ENCODE data around the gene U2AF2. TPM values are rescaled to one million over a fixed set of nuclear protein-coding genes. Genes with fewer than 3 reads are reported as not detected.

U2AF2 gene
- total and polyA plus RNA-seq, 9 of the 15 experiments (the other 6 are each of a cell fraction or from before 2014, with no cell fraction given), result 3.0 to 331 (median 157) TPM

DNA sequence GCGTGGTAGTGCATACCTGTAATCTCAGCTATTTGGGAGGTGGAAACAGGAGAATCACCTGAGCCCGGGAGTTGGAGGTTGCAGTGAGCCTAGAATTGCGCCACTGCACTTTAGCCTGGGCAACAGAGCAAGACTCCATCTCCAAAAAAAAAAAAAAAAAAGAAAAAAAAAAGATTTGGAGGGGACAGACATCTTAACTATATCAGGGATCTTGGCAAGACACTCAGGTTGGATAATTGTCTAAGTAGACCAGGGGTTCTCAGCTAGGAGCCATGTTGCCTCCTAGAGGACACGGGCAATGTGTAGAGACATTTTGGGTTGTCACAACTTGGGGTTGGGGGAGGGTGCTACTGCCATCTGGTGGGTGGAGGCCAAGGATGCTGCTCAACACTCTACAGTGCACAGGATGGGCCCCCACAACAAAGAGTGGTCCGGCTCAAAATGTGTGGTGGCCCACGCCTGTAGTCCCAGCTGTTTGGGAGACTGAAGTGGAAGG, 15.9 kb upstream of the U2AF2 start (continued):
- TF ChIP-seq RAD21 (CRISPR knock-in tag; conservative IDR thresholded peaks at IDR 0.05 in 1 of 2, IDR thresholded peaks at IDR 0.05 in 1 of 2) (peak in 1 of 2 experiments; percentile 23; a peak in 2 of 4 replicates), TRIM24 (IDR thresholded peaks at IDR 0.05) (0 out of 4 replicates have a peak, but pooled peaks of 1 of the 2 experiments have one; percentile 9), EP300 (IDR thresholded peaks at IDR 0.05; ENCODE audit: low read length) (0 out of 2 replicates have a peak, but pooled peaks have one; percentile 26), YY1 (IDR thresholded peaks at IDR 0.05; ENCODE audit: borderline replicate concordance in 1 of 3, control insufficient read depth in 1 of 3, extremely low read depth in 1 of 3, insufficient read depth in 3 of 3, insufficient read length in 1 of 3, insufficient replicate concordance in 2 of 3, low read depth in 1 of 3, low read length in 2 of 3) (peak in 2 of 3 experiments; percentile 61 to 82), ZNF644 (tag; IDR thresholded peaks at IDR 0.05; ENCODE audit: low read depth) (0 out of 2 replicates have a peak, but pooled peaks have one; percentile 33), U2AF2 (optimal IDR thresholded peaks at IDR 0.05; ENCODE audit: low read depth, low read length) (no peak), RB1 (IDR thresholded peaks at IDR 0.05; ENCODE audit: low read depth) (no peak), ERF (CRISPR knock-in tag; IDR thresholded peaks at IDR 0.05) (0 out of 2 replicates have a peak, but pooled peaks have one; percentile 50), MAFG (tag; conservative IDR thresholded peaks at IDR 0.05) (no peak)
- TF ChIP-seq, protein P1, sequence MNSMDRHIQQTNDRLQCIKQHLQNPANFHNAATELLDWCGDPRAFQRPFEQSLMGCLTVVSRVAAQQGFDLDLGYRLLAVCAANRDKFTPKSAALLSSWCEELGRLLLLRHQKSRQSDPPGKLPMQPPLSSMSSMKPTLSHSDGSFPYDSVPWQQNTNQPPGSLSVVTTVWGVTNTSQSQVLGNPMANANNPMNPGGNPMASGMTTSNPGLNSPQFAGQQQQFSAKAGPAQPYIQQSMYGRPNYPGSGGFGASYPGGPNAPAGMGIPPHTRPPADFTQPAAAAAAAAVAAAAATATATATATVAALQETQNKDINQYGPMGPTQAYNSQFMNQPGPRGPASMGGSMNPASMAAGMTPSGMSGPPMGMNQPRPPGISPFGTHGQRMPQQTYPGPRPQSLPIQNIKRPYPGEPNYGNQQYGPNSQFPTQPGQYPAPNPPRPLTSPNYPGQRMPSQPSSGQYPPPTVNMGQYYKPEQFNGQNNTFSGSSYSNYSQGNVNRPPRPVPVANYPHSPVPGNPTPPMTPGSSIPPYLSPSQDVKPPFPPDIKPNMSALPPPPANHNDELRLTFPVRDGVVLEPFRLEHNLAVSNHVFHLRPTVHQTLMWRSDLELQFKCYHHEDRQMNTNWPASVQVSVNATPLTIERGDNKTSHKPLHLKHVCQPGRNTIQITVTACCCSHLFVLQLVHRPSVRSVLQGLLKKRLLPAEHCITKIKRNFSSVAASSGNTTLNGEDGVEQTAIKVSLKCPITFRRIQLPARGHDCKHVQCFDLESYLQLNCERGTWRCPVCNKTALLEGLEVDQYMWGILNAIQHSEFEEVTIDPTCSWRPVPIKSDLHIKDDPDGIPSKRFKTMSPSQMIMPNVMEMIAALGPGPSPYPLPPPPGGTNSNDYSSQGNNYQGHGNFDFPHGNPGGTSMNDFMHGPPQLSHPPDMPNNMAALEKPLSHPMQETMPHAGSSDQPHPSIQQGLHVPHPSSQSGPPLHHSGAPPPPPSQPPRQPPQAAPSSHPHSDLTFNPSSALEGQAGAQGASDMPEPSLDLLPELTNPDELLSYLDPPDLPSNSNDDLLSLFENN (IDR thresholded peaks at IDR 0.05; ENCODE audit: low read depth in 2 of 2, low read length in 2 of 2), result 0 out of 4 replicates have a peak, but pooled peaks of 1 of the 2 experiments have one; percentile 32
- TF ChIP-seq, protein P2, sequence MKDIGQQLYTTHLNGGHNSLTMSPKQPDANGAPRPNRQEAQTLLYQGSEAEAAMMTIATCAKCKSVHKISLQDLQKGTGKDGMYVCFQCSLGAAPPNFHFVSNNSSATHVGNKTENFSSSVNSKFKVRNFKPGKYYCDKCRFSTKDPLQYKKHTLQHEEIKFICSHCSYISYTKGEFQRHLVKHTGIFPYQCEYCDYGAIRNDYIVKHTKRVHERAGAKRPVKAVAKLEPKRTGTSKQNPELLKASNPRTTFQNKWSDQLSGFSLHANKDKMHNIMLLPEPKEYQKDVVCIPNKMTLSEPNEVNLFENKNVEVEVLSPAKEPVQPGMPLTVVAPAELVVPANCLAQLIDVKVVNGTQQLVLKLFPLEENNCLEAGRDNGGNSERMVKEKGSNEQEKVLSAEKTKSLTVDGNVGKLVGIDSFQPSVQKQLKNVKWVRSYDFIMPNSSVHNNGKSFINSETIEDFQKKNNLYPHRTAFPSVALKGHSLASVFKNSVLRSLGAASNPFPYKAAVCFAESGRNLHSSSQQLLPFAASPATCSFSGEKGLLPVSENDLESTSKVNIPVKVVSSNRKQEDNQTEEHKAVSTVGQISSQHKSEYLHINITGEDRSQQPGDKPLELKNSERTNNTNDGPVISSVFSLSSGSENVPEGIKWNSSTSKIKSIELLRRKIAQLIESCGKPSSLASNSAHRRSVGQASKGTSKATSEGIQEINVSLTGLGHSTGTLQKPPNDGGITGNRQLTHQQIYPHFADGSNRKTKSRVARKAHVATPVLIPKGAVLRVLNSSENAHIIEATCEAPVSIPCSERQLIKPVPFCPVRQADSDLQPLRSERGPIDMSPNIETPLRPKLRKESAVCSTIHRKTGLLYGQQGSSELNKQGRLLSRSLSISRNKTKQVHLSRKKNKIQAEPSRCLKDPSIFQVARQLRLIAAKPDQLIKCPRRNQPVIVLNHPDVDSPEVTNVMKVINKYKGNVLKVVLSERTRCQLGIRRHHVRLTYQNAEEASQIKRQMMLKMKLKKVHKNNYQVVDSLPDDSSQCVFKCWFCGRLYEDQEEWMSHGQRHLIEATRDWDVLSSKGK (CRISPR knock-in tag; IDR thresholded peaks at IDR 0.05), result no peak
- TF ChIP-seq, protein P3, sequence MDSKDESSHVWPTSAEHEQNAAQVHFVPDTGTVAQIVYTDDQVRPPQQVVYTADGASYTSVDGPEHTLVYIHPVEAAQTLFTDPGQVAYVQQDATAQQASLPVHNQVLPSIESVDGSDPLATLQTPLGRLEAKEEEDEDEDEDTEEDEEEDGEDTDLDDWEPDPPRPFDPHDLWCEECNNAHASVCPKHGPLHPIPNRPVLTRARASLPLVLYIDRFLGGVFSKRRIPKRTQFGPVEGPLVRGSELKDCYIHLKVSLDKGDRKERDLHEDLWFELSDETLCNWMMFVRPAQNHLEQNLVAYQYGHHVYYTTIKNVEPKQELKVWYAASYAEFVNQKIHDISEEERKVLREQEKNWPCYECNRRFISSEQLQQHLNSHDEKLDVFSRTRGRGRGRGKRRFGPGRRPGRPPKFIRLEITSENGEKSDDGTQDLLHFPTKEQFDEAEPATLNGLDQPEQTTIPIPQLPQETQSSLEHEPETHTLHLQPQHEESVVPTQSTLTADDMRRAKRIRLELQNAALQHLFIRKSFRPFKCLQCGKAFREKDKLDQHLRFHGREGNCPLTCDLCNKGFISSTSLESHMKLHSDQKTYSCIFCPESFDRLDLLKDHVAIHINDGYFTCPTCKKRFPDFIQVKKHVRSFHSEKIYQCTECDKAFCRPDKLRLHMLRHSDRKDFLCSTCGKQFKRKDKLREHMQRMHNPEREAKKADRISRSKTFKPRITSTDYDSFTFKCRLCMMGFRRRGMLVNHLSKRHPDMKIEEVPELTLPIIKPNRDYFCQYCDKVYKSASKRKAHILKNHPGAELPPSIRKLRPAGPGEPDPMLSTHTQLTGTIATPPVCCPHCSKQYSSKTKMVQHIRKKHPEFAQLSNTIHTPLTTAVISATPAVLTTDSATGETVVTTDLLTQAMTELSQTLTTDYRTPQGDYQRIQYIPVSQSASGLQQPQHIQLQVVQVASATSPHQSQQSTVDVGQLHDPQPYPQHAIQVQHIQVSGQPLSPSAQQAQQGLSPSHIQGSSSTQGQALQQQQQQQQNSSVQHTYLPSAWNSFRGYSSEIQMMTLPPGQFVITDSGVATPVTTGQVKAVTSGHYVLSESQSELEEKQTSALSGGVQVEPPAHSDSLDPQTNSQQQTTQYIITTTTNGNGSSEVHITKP (IDR thresholded peaks at IDR 0.05; ENCODE audit: partially characterized antibody), result peak; percentile 92
- TF ChIP-seq, protein P4, sequence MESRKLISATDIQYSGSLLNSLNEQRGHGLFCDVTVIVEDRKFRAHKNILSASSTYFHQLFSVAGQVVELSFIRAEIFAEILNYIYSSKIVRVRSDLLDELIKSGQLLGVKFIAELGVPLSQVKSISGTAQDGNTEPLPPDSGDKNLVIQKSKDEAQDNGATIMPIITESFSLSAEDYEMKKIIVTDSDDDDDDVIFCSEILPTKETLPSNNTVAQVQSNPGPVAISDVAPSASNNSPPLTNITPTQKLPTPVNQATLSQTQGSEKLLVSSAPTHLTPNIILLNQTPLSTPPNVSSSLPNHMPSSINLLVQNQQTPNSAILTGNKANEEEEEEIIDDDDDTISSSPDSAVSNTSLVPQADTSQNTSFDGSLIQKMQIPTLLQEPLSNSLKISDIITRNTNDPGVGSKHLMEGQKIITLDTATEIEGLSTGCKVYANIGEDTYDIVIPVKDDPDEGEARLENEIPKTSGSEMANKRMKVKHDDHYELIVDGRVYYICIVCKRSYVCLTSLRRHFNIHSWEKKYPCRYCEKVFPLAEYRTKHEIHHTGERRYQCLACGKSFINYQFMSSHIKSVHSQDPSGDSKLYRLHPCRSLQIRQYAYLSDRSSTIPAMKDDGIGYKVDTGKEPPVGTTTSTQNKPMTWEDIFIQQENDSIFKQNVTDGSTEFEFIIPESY (CRISPR knock-in tag; IDR thresholded peaks at IDR 0.05), result peak; percentile 70; the same call in 1 of the 2 replicates

All from K562 (cell line).